ENCODE results near the gene ZNF799.
A peak's percentile ranks its signal among the peaks of the same experiment; 100 is the strongest.
"Not testable (repeated sequence)": the region's sequence is repeated elsewhere in the genome, so short reads cannot be mapped to it uniquely, and the experiment has no call there.

ZNF799 gene

DNA sequence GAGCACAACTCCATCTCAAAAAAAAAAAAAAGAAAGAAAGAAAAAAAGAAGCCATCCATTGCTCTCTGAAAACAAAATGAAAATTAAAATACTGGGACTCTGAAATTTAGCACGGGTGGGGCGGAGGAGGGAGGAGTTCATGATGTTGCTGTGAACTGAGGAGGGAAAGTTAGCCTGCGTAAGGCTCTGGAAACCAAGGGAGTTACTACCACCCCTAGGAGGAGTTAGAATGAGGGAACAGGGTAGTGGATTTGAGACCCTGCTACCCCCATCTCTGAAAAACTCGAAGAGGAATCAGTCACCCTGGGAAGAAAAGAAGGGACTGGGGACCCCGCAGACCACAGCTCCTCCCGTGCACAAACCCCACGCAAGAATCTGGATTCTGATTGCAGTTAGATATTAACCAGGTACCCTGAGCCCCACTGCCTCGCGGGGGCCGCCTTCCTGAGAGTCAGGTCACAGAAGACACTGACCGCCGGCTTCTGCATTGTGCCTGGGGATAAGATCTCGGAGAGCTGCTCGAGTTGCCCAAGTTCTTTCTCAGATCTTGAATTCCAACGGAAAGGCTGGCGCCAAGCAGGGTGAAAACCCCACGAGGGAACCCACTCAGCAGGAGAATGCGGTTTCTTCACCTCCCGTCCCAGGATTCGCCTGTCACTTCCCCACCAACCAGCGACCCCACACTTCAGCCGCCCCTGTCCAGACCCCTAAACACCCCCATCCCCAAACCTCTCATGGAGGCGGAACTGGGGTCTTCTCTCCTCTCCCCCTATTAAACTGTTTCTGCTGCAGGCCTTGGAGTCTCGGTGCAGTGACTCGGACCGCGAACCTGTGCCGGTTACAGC, 36.5 kb downstream of the ZNF799 start:
- Histone ChIP-seq H3K4me3 (ENCODE audit: severe bottlenecking) (peak overlapping the region; percentile 80), H3K9me3 (ENCODE audit: severe bottlenecking) (no peaks in the 10 kb centered on the region), H3K36me3 (ENCODE audit: low read depth) (no peaks in the 10 kb centered on the region), H3K27ac (ENCODE audit: poor library complexity, severe bottlenecking) (peak overlapping the region; percentile 38), H3K4me1 (ENCODE audit: insufficient read depth, poor library complexity, severe bottlenecking) (no peaks in the 10 kb centered on the region), H3K27me3 (ENCODE audit: insufficient read depth, poor library complexity, severe bottlenecking) (no peaks in the 10 kb centered on the region)
- TF ChIP-seq, protein P1, sequence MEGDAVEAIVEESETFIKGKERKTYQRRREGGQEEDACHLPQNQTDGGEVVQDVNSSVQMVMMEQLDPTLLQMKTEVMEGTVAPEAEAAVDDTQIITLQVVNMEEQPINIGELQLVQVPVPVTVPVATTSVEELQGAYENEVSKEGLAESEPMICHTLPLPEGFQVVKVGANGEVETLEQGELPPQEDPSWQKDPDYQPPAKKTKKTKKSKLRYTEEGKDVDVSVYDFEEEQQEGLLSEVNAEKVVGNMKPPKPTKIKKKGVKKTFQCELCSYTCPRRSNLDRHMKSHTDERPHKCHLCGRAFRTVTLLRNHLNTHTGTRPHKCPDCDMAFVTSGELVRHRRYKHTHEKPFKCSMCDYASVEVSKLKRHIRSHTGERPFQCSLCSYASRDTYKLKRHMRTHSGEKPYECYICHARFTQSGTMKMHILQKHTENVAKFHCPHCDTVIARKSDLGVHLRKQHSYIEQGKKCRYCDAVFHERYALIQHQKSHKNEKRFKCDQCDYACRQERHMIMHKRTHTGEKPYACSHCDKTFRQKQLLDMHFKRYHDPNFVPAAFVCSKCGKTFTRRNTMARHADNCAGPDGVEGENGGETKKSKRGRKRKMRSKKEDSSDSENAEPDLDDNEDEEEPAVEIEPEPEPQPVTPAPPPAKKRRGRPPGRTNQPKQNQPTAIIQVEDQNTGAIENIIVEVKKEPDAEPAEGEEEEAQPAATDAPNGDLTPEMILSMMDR (IDR thresholded peaks at IDR 0.05; ENCODE audit: poor library complexity, severe bottlenecking) = no peak
- DNase-seq (ENCODE audit: low spot score) (no peak), ATAC-seq (ENCODE audit: low read depth) (no peak)

- not testable (repeated sequence) for H3K4me1 ChIP-seq (ENCODE audit: insufficient read depth, poor library complexity, severe bottlenecking); H3K36me3 ChIP-seq (ENCODE audit: low read depth); H3K9me3 ChIP-seq (ENCODE audit: severe bottlenecking); H3K27ac ChIP-seq (ENCODE audit: poor library complexity, severe bottlenecking); ATAC-seq (ENCODE audit: low read depth); H3K4me3 ChIP-seq (ENCODE audit: severe bottlenecking); H3K27me3 ChIP-seq (ENCODE audit: insufficient read depth, poor library complexity, severe bottlenecking); DNase-seq (ENCODE audit: low spot score)
These were observed 38.8 kb downstream of the ZNF799 start for GRCh38 chr19:12362236-12362635.

DNA sequence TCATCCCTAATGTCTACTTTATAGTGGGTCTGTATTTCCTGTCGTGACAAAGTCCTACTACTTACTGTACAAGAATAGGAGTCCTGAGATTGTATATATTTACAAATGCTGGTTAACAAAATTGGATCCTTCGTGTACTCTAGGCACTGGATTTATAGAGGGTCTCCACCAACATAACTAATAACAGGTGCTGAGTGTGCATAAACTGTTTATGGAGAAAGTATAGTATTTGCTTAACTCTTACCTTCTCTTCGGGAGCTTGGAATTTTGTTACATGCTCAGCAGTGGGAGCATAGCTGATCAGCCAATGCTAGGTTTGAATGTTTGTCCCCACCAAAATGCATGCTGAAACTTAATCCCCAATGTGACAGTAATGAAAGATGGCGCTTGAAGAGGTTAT, 47.7 kb downstream of the ZNF799 start:
- ATAC-seq (ENCODE audit: low read depth) (no peak), DNase-seq (ENCODE audit: low spot score) (no peak)
- Histone ChIP-seq H3K4me1 (ENCODE audit: insufficient read depth, poor library complexity, severe bottlenecking) (no peaks in the 10 kb centered on the region), H3K9me3 (ENCODE audit: severe bottlenecking) (peaks cover 33% of the 10 kb centered on the region), H3K36me3 (ENCODE audit: low read depth) (peaks cover 19% of the 10 kb centered on the region), H3K27me3 (ENCODE audit: insufficient read depth, poor library complexity, severe bottlenecking) (no peaks in the 10 kb centered on the region), H3K4me3 (ENCODE audit: severe bottlenecking) (no peak overlapping the region), H3K27ac (ENCODE audit: poor library complexity, severe bottlenecking) (no peak overlapping the region)
- TF ChIP-seq, protein P1 (IDR thresholded peaks at IDR 0.05; ENCODE audit: poor library complexity, severe bottlenecking) = no peak

DNA sequence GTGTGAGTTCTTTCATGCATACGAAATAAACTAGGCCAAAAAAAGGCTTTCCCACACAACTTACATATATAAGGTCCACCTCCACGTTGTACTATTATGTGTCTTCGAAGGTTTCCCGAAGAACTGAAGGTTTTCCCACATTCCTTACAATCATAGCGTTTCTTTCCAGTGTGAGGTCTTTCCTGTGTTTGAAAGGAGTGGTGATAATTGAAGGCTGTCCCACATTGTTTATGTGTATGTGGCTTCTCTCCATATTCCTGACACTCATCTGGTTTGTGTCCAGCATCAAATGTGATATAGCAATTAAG, 50.2 kb downstream of the ZNF799 start:
- Histone ChIP-seq H3K9me3 (ENCODE audit: severe bottlenecking) (peaks cover 35% of the 10 kb centered on the region), H3K4me3 (ENCODE audit: severe bottlenecking) (no peak overlapping the region), H3K27me3 (ENCODE audit: insufficient read depth, poor library complexity, severe bottlenecking) (no peaks in the 10 kb centered on the region), H3K36me3 (ENCODE audit: low read depth) (peaks cover 19% of the 10 kb centered on the region), H3K4me1 (ENCODE audit: insufficient read depth, poor library complexity, severe bottlenecking) (no peaks in the 10 kb centered on the region), H3K27ac (ENCODE audit: poor library complexity, severe bottlenecking) (no peak overlapping the region)
- TF ChIP-seq, protein P1 (IDR thresholded peaks at IDR 0.05; ENCODE audit: poor library complexity, severe bottlenecking) = no peak
- DNase-seq (ENCODE audit: low spot score) (no peak), ATAC-seq (ENCODE audit: low read depth) (no peak)

GRCh38 chr19:12350185-12350889, 50.7 kb downstream of the ZNF799 start:
- no peaks in the 10 kb centered on the region for H3K27me3 ChIP-seq (ENCODE audit: insufficient read depth, poor library complexity, severe bottlenecking)
- no peak overlapping the region for H3K27ac ChIP-seq (ENCODE audit: poor library complexity, severe bottlenecking)
- TF ChIP-seq, protein P1 (IDR thresholded peaks at IDR 0.05; ENCODE audit: poor library complexity, severe bottlenecking) = no peak
- no peak overlapping the region for H3K4me3 ChIP-seq (ENCODE audit: severe bottlenecking)
- peaks cover 35% of the 10 kb centered on the region for H3K9me3 ChIP-seq (ENCODE audit: severe bottlenecking)
- H3K4me1 ChIP-seq (ENCODE audit: insufficient read depth, poor library complexity, severe bottlenecking) = no peaks in the 10 kb centered on the region
- DNase-seq (ENCODE audit: low spot score) (no peak), ATAC-seq (ENCODE audit: low read depth) (no peak)
- peaks cover 19% of the 10 kb centered on the region for H3K36me3 ChIP-seq (ENCODE audit: low read depth)
